ENCODE results near the gene SYNPO2L. TPM values are rescaled to one million over a fixed set of nuclear protein-coding genes. Genes with fewer than 3 reads are reported as not detected.

The SYNPO2L gene
- total and polyA plus RNA-seq, 9 of the 15 experiments (the other 6 are each of a cell fraction or from before 2014, with no cell fraction given): 0.03 to 0.07 TPM; not detected in 7

- DNase-seq (ENCODE audit: extremely low read depth in 1 of 4, low spot score in 3 of 4) (peak in 1 of 4 experiments; percentile 25), FAIRE-seq (no peak), ATAC-seq (peak; percentile 30)
- Histone ChIP-seq H3K9ac (ENCODE audit: insufficient read depth in 1 of 2, low read depth in 2 of 2, low read length in 2 of 2) (peak overlapping the region in 1 of 2 experiments; percentile 26; a peak in 1 of 4 replicates), H4K20me1 (replicated peaks; ENCODE audit: control insufficient read depth, insufficient read depth, low read length) (no peaks in the 10 kb centered on the region), H3K27ac (ENCODE audit: extremely low read depth, low read depth, low read length) (no peak overlapping the region), H3K36me3 (ENCODE audit: control insufficient read depth, insufficient read depth, low read length) (no peaks in the 10 kb centered on the region), H3K27me3 (ENCODE audit: control insufficient read depth in 2 of 2, insufficient read depth in 2 of 2, low read length in 2 of 2) (no peaks in the 10 kb centered on the region), H3K9me3 (replicated peaks; ENCODE audit: control insufficient read depth, insufficient read depth, low read depth, low read length) (no peaks in the 10 kb centered on the region), H3K4me2 (ENCODE audit: insufficient read depth, low read length) (no peak overlapping the region), H2AFZ (ENCODE audit: low read depth, low read length) (0 out of 2 replicates have a peak overlapping the region, but pooled peaks have one; percentile 6), H3K4me1 (replicated peaks in 1 of 2; ENCODE audit: control insufficient read depth in 2 of 2, insufficient read depth in 2 of 2, low read length in 2 of 2) (peaks cover 31 to 57% of the 10 kb centered on the region in 2 experiments), H3K9me1 (ENCODE audit: control insufficient read depth, insufficient read depth, low read length) (no peaks in the 10 kb centered on the region), H3K4me3 (no peak overlapping the region), H3K79me2 (ENCODE audit: control insufficient read depth, insufficient read depth, low read length) (no peaks in the 10 kb centered on the region)
- POLR2A ChIA-PET: interaction anchor here (0.6 to 1.1 kb wide), 5 partner anchors 24 to 421 kb away, joined by 3 to 4 read pairs (median 3); no protein-coding TSS in a partner anchor
- 49% methylated on average over 10 of the region's 11 CpGs for WGBS (ENCODE audit: insufficient coverage, low coverage, missing lambda C conversion rate)
- in situ Hi-C loops (cut with MboI): loop anchor here (10.0 kb wide), 1 partner anchor 122 kb away; a partner anchor contains a TSS
- no TSS peak for BruUV-seq (replicated peaks)
- intact Hi-C loops (cut with micrococcal nuclease): loop anchor here (1.0 to 5.0 kb wide), 3 partner anchors 89 to 226 kb away; partner anchors contain the start of gene SEC24C
- CTCF ChIA-PET (ENCODE audit: low intra/inter-chr PET ratio): interaction anchor here (0.5 to 0.7 kb wide), 2 partner anchors 226 to 616 kb away, joined by 3 to 4 read pairs; no protein-coding TSS in a partner anchor
- TF ChIP-seq RUNX1 (IDR thresholded peaks at IDR 0.05; ENCODE audit: low read depth) (no peak), ZNF444 (CRISPR knock-in tag; IDR thresholded peaks at IDR 0.05) (no peak), RFX1 (IDR thresholded peaks at IDR 0.05) (no peak), PML (IDR thresholded peaks at IDR 0.05; ENCODE audit: low read length) (no peak), ZNF12 (CRISPR knock-in tag; IDR thresholded peaks at IDR 0.05) (no peak), GTF2E2 (tag; IDR thresholded peaks at IDR 0.05) (no peak), CC2D1A (IDR thresholded peaks at IDR 0.05) (no peak), ZKSCAN1 (IDR thresholded peaks at IDR 0.05; ENCODE audit: low read depth, low read length) (no peak), KLF6 (CRISPR knock-in tag; IDR thresholded peaks at IDR 0.05; ENCODE audit: borderline replicate concordance) (no peak), ZNF134 (CRISPR knock-in tag; conservative IDR thresholded peaks at IDR 0.05) (no peak), PRDM10 (IDR thresholded peaks at IDR 0.05; ENCODE audit: partially characterized antibody) (no peak), POLR2AphosphoS2 (IDR thresholded peaks at IDR 0.05; ENCODE audit: low read length) (no peak), RHOXF2B (CRISPR knock-in tag; conservative IDR thresholded peaks at IDR 0.05) (no peak)
- TF ChIP-seq, protein P1, sequence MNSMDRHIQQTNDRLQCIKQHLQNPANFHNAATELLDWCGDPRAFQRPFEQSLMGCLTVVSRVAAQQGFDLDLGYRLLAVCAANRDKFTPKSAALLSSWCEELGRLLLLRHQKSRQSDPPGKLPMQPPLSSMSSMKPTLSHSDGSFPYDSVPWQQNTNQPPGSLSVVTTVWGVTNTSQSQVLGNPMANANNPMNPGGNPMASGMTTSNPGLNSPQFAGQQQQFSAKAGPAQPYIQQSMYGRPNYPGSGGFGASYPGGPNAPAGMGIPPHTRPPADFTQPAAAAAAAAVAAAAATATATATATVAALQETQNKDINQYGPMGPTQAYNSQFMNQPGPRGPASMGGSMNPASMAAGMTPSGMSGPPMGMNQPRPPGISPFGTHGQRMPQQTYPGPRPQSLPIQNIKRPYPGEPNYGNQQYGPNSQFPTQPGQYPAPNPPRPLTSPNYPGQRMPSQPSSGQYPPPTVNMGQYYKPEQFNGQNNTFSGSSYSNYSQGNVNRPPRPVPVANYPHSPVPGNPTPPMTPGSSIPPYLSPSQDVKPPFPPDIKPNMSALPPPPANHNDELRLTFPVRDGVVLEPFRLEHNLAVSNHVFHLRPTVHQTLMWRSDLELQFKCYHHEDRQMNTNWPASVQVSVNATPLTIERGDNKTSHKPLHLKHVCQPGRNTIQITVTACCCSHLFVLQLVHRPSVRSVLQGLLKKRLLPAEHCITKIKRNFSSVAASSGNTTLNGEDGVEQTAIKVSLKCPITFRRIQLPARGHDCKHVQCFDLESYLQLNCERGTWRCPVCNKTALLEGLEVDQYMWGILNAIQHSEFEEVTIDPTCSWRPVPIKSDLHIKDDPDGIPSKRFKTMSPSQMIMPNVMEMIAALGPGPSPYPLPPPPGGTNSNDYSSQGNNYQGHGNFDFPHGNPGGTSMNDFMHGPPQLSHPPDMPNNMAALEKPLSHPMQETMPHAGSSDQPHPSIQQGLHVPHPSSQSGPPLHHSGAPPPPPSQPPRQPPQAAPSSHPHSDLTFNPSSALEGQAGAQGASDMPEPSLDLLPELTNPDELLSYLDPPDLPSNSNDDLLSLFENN (IDR thresholded peaks at IDR 0.05; ENCODE audit: low read depth in 2 of 2, low read length in 2 of 2): no peak
These were observed 2.6 kb downstream of the SYNPO2L start for GRCh38 chr10:73653195-73653594.
